DMS 273 treated with DMSO at 0.1 percent for 48 hours (cell line): Measurements from ENCODE around the gene IFI35.
"Not testable (repeated sequence)": the region's sequence is repeated elsewhere in the genome, so short reads cannot be mapped to it uniquely, and the experiment has no call there.

Source experiments
- DNase-seq: peaks from one replicate; lab custom pipeline; 2025; lab: John Stamatoyannopoulos, UW

Gene IFI35

DNA sequence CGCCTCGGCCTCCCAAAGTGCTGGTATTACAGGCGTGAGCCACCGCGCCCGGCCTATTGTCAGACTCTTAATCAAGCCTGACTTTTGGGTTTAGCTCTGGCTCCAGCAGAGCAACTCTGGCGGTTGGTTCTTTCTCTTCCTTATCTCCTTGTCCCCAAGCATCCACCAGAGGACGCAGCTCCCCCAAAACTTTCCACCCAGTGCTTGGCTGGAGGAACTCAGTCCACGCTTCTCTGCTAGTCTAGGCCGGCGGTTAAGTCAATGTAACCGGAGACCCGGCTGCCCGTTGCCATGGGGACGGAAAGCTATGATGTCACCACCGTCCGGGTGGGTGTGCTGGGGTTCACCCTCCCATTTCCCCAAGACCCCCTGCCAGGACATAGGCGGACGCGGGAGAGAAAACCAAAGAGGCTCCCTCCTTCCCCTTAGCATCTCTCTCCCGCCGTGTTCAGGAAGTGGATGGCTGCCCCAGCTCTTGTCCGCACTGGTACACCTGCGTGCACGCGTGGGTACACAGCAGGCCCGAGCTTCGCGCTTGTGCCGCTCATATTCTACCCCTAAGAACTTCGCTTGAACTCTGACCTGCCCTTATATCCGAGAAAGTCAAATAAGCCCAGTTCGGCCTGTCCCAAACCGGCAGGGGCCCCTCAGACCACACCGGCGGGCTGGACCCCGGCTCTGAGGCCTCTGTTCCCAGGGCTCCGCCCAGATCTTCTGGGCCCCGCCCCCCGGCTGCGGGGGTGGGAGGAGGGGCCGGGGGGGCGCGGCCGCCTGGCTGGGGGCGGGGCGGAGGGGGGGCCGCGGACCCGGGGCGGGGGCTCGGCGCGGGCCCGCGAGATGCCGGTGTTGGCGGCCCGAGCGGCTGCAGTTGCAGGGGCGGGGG lies 18.1 kb downstream of the IFI35 start, which contains the start of gene RND2:
Gene RND2 (plus strand): TSS at position 825 of the 883 bp plus-strand sequence. CDS start 117 bp downstream, outside the sequence.
- DNase-seq, result peak; percentile 96

- no peak for DNase-seq
Observed at GRCh38 chr17:43025290-43025657, 18.7 kb downstream of the IFI35 start.

DNA sequence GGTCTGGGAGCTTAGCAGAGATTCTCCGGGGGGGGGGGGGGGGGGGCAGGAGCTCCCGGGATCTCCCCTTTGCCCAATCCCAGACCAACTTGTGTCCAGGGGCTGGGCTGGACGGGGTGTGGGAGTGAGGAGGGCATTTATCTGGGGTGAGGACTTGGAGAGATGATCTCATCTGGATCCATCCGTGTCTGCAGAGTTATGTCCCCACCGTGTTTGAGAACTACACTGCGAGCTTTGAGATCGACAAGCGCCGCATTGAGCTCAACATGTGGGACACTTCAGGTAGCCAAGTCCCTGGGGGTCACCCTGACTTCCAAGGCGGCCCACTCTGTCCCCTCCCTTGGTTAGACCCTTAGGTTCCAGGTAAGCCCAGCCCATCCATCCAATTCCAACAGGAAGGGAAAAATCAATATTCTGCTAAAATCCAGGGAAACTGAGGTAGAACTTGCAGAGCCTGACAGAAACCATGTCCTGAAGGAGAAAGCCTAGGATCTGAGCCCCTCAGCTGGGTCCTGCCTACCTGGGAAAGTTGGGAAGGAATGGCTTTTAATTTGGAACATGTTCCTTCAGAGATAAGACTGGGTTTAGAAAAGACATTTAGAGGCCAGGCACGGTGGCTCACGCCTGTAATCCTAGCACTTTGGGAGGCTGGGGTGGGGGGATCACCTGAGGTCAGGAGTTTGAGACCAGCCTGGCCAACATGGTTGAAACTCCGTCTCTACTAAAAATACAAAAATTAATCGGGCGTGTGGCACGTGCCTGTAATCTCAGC lies 19.4 kb downstream of the IFI35 start:
- DNase-seq, result no peak

GRCh38 chr17:43026595-43026994 lies 20.0 kb downstream of the IFI35 start:
- DNase-seq, result no peak

DNA sequence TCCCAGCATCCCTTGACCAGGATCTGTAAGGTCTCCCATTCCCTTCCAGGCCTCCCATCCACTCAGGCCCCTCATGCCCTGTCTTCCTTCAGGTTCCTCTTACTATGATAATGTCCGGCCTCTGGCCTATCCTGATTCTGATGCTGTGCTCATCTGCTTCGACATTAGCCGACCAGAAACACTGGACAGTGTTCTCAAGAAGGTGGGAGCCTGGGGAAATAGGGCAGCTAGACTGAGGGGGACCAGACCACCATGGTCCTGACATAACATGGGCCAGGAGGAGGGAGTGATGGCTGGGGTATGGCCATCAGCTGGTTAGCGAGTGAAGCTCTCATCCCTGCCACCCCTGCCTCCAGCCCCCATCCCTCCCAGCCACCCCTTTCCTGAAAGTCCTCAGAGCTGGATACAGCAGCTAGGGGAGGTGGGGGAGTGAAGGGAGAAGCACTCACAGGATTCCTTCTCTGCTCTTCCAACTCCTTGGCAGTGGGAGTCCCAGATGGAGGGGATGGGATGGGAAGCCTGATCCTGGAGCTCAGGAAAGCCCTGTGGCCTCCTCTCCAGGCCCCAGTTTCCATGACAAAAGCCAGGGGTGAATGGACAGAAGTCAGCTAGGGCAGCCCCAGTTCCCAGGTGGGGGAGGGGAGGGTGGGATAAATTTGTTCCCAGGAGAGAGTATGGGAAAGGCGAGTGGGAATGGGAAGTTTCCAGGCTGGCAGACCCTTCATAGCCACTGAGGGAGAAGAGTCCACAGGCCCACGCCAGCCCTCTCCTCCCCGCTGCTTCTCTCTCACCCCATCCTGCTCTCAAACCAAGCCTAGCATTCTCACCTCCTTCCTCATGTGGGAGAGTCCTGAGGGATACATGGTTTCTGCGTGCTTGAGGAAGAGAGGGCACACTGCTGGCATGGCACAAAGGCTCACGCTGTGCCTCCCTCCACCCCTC lies 20.8 kb downstream of the IFI35 start:
- DNase-seq, result no peak

DNA sequence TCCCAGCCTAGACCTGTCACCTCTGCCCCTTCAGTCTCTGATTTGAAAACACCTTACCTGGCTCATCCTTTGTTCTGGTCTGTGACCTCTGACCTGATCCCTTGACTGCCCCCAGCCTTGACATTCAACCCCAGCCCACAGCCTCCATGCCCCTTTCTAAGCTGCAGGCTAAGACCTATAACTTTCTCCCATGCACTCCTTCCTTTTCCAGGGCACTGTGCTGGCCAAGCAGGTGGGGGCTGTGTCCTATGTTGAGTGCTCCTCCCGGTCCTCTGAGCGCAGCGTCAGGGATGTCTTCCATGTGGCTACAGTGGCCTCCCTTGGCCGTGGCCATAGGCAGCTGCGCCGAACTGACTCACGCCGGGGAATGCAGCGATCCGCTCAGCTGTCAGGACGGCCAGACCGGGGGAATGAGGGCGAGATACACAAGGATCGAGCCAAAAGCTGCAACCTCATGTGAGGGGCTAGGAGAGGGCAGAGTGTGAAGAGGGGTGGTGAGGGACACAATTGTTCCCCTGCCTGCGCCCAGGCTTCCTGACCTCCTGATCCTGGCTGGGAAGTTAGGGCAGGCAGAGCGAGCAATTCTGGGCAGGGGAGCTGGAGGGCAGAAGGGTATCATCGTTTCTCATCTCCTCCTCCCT lies 21.8 kb downstream of the IFI35 start:
- DNase-seq, result no peak

DNA sequence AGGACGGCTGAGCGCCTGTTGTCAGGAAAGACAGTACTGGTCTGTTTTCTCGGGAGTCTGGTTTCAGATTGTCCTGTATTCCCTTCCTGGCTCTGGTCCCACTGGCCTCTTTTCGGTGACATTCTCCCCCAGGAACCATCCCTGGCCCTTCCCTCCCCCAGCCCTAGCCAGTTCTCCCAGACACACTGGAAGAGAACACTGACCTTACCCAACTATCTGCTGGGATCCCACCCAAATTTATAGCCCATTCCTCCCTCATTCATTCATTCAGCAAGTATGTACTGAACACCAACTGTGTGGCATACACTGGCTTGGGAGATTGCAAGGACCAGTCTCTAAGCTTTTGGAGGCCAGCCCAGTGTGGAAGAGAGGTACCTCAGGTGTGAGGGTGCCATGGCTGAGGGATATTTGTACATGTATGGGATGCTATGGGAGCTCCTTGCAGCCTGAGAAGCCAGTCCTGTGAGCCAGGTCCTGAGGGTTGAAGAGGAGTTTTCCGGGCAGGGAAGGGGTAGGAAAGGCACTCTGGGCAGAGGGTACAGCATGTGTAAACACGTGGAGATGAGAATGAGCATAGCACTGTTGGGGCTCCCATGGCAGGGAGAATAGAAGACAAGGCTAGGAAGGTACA lies 23.7 kb downstream of the IFI35 start:
- no peak for DNase-seq

GRCh38 chr17:43031666-43032065 lies 25.1 kb downstream of the IFI35 start:
- DNase-seq, result no peak

GRCh38 chr17:43033948-43034881 lies 27.6 kb downstream of the IFI35 start:
- peak; percentile 97 for DNase-seq

DNA sequence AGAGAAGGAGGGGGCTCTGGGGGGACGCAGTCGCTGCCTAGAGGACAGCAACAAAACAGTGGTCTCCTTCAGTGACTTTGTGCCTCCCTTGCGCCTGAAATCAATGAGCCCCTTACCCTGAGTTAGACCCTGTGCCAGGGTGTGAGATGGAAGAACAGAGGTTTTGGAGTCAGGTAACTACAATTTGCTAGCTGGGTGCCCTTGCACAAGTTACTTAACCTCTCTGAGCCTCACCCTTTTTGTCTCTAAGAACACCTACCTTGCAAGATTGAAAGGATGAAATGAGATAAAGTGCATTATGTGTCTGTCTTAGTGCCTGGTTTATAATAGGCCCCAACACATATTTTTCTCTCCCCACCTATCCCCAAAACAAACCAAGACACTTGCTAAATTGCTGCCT lies 28.3 kb downstream of the IFI35 start:
- DNase-seq, result no peak

GRCh38 chr17:43039646-43040045 lies 33.1 kb downstream of the IFI35 start:
- no peak for DNase-seq

DNA sequence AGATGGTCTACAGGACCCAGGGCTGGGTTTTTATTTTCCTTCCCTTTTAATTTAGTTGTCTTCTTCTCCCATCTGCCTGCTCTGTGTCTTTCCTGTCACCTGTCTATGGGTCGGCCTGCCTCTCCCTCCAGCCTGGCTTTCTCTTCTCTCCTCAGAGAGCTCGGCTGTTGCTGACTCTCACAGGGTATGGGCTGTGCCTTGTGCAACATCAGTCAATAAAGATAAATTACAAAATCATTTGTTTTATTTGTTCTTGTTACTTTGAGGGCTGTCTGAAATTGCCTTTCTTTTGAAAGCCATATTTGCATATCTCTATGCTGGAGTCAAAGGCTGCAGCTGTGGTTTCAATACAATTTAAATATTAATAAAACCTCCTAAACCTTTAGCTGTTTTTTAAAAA lies 34.1 kb downstream of the IFI35 start:
- no peak for DNase-seq

DNA sequence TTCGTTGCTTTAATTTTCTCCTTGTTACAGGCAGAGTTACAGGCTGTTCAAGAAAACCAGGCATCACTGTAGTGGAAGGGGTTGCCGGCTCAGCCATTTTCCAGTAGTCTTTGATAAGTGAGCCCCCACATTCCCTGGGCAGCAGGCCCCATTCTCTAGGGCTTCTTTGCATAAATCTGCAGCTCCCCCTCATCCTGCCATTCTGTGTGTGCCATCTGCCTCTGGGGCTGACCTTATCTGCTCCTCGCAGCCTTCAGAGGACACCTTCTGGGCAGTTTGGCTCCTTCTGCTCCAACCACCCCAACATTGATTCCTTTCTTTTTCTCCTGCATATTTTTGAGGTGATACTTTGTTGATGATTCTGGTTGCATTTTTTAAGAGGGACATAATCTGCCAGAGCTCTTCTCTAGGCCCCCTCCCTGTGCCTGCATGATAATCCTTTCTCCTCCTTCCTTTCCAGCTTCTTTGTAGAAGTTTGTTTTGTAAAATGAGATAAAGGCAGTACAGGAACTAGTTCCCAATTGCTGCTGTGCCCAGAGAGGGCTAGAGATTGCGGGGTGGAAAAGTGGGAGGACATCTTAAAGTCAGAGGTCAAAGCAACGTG lies 35.5 kb downstream of the IFI35 start:
- peak; percentile 66 for DNase-seq

DNA sequence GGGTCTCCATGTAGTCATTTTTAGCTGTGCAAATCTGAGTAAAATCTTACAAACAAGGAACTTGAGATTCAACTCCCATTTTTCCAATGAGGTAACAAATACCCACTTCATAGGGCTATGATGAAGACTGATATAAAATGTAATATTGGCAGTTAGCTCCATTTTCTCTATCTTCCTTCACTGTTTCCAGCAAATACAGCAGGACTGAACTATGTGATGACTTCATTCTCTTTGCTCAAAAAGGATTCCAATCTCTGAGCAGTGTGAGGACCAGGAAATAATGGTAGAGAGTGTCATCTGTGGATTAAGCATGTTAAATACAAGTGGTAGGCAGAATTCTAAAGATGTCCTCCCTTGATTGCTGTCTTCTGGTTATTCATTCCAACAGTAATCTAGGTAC lies 36.7 kb downstream of the IFI35 start:
- no peak for DNase-seq

GRCh38 chr17:43044024-43044423 lies 37.4 kb downstream of the IFI35 start:
- DNase-seq, result no peak

DNA sequence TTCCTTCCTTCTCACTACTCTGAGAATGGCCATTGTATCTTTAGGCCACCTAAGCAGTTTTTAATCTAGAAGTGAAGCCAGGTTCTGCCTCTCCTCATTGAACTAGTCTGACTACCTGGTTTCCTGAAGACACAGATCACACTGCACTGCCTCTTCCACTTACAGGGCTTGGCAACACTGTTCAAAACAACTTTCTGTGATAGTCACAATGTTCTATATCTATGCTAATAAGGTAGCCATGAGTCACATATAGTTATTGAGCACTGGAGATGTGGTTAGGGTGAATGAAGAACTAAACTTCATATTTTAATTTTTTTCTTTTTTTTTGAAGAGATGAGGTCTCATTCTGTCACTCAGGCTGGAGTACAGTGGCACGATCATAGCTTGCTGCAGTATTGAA lies 45.4 kb downstream of the IFI35 start:
- no peak for DNase-seq

GRCh38 chr17:43053008-43053407 lies 46.4 kb downstream of the IFI35 start:
- not testable (repeated sequence) for DNase-seq

DNA sequence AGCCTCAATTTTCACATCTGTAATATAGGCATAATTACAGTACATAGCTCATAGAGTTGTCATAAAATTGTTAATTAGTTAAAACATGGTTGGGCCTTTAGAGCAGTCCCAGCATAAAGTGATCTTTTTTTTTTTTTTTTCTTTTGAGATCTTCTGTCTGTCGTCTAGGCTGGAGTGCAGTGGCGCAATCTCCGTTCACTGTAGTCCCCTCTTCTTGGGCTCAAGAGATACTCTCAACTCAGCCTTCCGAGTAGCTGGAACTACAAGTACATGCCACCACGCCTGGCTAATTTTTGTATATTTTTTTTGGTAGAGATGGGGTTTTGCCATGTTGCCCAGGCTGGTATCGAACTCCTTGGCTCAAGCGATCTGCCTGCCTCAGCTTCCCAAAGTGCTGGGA lies 49.5 kb downstream of the IFI35 start:
- no peak for DNase-seq

- no peak for DNase-seq
Observed at GRCh38 chr17:43062984-43063638, 56.5 kb downstream of the IFI35 start.
